DND-41 (cell line): ENCODE measurements around the gene DCTN3.

ENCODE experiments used
- ATAC-seq: fragments of 200-7000 bp; cut with Tn5 transposase; 3 replicates; pipeline ENCODE4 v1.9.1; 2021; ENCODE audit warnings: low read depth; ENCODE audit not compliant: insufficient read depth
- DNase-seq: peaks from one replicate; pipeline ENCODE4 v3.0.0-alpha.2; 2020
- H2AFZ ChIP-seq: 2 replicates; pipeline ENCODE4 v1.6.0; 2012; ENCODE audit warnings: low read depth, low read length
- H3K27ac ChIP-seq: 2 replicates; pipeline ENCODE4 v1.5.1; 2012; ENCODE audit warnings: low read length, inconsistent platforms
- H3K27me3 ChIP-seq: fragments of 200-600 bp; sonication (generic); 2 replicates; pipeline ENCODE4 v1.6.0; 2012; ENCODE audit warnings: low read length, mild to moderate bottlenecking, inconsistent platforms; ENCODE audit not compliant: insufficient read depth, poor library complexity
- H3K36me3 ChIP-seq: 2 replicates; pipeline ENCODE4 v1.5.1; 2012; ENCODE audit warnings: low read length, inconsistent platforms; ENCODE audit not compliant: insufficient read depth
- H3K4me1 ChIP-seq: 2 replicates; pipeline ENCODE4 v1.5.1; 2012; ENCODE audit warnings: mild to moderate bottlenecking, low read length; ENCODE audit not compliant: insufficient read depth
- H3K4me2 ChIP-seq: 2 replicates; pipeline ENCODE4 v1.6.0; 2012; ENCODE audit warnings: mild to moderate bottlenecking, moderate library complexity, low read length, inconsistent platforms; ENCODE audit not compliant: insufficient read depth
- H3K4me3 ChIP-seq, 2 experiments: fragments of 200-600 bp in 1 of 2; shearing (Covaris generic) in 1 of 2; 2 replicates each; pipeline ENCODE4 v1.5.1; 2012 to 2016; ENCODE audit warnings: inconsistent platforms in 2 of 2, low read length in 2 of 2, mild to moderate bottlenecking in 2 of 2, low read depth in 1 of 2, moderate library complexity in 1 of 2
- H3K79me2 ChIP-seq: 2 replicates; pipeline ENCODE4 v1.6.0; 2012; ENCODE audit warnings: low read length, inconsistent platforms; ENCODE audit not compliant: insufficient read depth
- H3K9ac ChIP-seq: 2 replicates; pipeline ENCODE4 v1.6.0; 2012; ENCODE audit warnings: low read depth, mild to moderate bottlenecking, inconsistent platforms, low read length, moderate library complexity
- H3K9me3 ChIP-seq: 2 replicates; pipeline ENCODE4 v1.5.1; 2012; ENCODE audit warnings: low read length, moderate library complexity, mild to moderate bottlenecking, inconsistent platforms; ENCODE audit not compliant: insufficient read depth, severe bottlenecking
- H4K20me1 ChIP-seq: 2 replicates; pipeline ENCODE4 v1.6.0; 2012; ENCODE audit warnings: low read length; ENCODE audit not compliant: insufficient read depth
- CTCF ChIP-seq: IDR thresholded peaks from 2 replicates; pipeline ENCODE4 v1.5.1; 2012; ENCODE audit warnings: borderline replicate concordance, low read length, moderate library complexity, mild to moderate bottlenecking; ENCODE audit not compliant: poor library complexity, severe bottlenecking; ENCODE audit errors: extremely low read depth
- EZH2 ChIP-seq: IDR thresholded peaks from 3 replicates; pipeline ENCODE4 v1.6.1; 2012; ENCODE audit warnings: borderline replicate concordance, low read depth, mild to moderate bottlenecking, moderate library complexity, low read length, inconsistent platforms; ENCODE audit not compliant: severe bottlenecking

DCTN3 gene

GRCh38 chr9:34623374-34624235 is 3.3 kb upstream of the DCTN3 start:
- Histone ChIP-seq H3K9ac (no peak overlapping the region), H2AFZ (no peak overlapping the region), H3K27ac (no peak overlapping the region), H3K4me2 (no peak overlapping the region), H3K36me3 (no peaks in the 10 kb centered on the region), H3K79me2 (peaks cover 14% of the 10 kb centered on the region), H3K4me1 (peaks cover 20% of the 10 kb centered on the region), H3K4me3 (no peak overlapping the region), H3K9me3 (peaks cover 4% of the 10 kb centered on the region), H3K27me3 (peaks cover 16% of the 10 kb centered on the region), H4K20me1 (no peaks in the 10 kb centered on the region)
- ATAC-seq (no peak), DNase-seq (no peak)
- TF ChIP-seq EZH2 (no peak), CTCF (no peak)

GRCh38 chr9:34615132-34615531 is 5.2 kb downstream of the DCTN3 start:
- DNase-seq: no peak
- H3K36me3 ChIP-seq: peaks cover 36% of the 10 kb centered on the region
- H3K4me2 ChIP-seq: no peak overlapping the region
- peaks cover 24% of the 10 kb centered on the region for H3K79me2 ChIP-seq
- no peak overlapping the region for H3K4me3 ChIP-seq
- no peaks in the 10 kb centered on the region for H3K9me3 ChIP-seq
- no peak overlapping the region for H2AFZ ChIP-seq
- TF ChIP-seq EZH2 (no peak), CTCF (no peak)
- no peak overlapping the region for H3K9ac ChIP-seq
- H3K27me3 ChIP-seq: no peaks in the 10 kb centered on the region
- no peaks in the 10 kb centered on the region for H4K20me1 ChIP-seq
- no peak overlapping the region for H3K27ac ChIP-seq
- no peak for ATAC-seq
- peaks cover 41% of the 10 kb centered on the region for H3K4me1 ChIP-seq

GRCh38 chr9:34612788-34613390 is 7.4 kb downstream of the DCTN3 start:
- TF ChIP-seq CTCF: peak; percentile 84
- no peak for TF ChIP-seq EZH2
- ATAC-seq (peak; percentile 59), DNase-seq (peak; percentile 68)
- peak overlapping the region; percentile 77 for H3K27ac ChIP-seq
- H2AFZ ChIP-seq: peak overlapping the region; percentile 93
- peaks cover 30% of the 10 kb centered on the region for H3K36me3 ChIP-seq
- peaks cover 11% of the 10 kb centered on the region for H3K79me2 ChIP-seq
- H3K4me3 ChIP-seq: peak overlapping the region; percentile 58 to 96
- H4K20me1 ChIP-seq: no peaks in the 10 kb centered on the region
- H3K9me3 ChIP-seq: no peaks in the 10 kb centered on the region
- peak overlapping the region; percentile 96 for H3K4me2 ChIP-seq
- H3K4me1 ChIP-seq: peaks cover 27% of the 10 kb centered on the region
- peak overlapping the region; percentile 79 for H3K9ac ChIP-seq
- H3K27me3 ChIP-seq: no peaks in the 10 kb centered on the region
